ENCODE results near the gene AKT3.

- TF ChIP-seq CTCF (IDR thresholded peaks at IDR 0.05) (no peak), EP300 (IDR thresholded peaks at IDR 0.05) (no peak)
These were observed 264.1 kb downstream of the AKT3 start for GRCh38 chr1:243585982-243586381.

All from upper lobe of left lung (tissue), 4 donors.